ENCODE data around the gene SVEP1.

SVEP1 gene

DNA sequence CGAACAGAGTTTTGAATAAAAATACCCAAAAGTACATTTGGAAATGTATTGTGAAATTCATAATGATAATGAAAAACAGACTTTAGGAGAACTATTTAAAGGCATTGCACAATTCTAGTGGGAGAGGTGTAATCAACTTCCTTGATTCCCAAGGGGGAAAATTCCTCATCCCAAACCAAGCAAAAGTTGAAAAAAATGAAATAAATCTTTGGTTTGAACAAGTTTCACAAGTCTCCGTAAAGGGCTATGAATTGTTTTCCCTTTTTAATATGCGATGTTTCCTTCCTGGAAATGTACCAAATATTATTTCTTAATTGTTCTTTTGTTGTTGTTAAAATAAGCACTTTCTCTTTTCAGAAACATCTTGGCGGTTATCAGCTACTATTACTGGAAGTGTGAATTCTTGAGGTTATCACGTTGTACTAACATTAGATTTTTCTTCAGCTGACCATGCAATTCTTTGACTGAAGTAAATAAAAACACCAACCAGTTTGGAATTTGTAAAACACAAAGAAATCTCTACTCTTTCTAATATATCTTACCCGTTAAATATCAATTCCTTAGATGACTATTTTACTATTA is 59.3 kb downstream of the SVEP1 start:
- DNase-seq: no peak

DNA sequence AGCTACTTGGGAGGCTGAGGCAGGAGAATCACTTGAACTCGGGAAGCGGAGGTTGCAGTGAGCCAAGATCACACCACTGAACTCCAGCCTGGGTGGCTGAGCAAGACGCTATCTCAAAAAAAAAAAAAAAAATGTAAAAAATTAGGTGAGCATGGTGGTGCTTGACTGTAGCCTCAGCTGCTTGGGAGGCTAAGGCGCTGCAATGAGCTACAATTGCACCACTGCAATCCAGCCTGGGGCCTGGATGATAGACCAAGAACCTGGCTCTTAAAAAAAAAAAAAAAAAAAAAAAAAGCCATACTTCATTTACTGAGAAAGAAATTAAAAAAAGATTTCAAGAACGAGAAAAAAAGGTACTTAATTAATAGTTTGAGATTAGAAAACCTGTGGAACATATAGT is 62.1 kb downstream of the SVEP1 start:
- DNase-seq: no peak

DNA sequence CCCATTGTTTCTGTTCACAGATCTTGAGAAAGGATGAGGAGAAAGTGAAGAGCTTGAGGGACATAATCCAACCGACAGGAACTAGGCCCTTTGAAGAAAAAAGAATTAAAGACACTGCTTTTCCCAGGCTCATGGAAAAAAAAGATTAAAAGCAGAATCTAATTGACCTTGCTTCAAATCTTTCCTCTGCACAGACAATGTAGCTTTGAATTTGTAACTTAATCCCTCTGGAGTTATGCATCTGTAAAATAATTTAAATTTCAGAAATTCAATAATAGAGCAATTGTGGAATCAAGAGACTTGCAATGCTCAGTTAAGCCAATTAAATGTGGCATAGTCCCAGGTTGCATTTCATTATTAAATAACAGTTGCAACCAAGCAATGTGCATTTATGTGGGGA is 64.6 kb downstream of the SVEP1 start:
- DNase-seq: no peak

DNA sequence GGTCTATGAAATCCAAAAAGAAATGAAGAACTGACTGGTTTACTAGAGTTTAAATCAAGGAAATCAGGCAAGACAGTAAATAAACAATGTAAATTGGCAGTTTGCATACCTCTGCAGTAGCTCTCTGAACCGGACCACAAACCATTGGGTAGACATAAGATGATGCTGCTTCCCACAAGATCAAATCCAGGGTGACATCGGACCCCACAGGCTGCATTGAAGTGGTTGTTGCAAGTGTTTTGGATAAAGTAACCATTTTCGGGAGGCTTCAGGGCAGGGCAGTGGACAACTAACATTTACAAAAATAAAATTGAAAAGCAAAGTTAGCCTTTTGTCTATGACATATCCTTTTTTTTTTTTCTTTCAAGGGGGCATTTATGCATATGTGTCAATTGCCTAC is 66.7 kb downstream of the SVEP1 start:
- DNase-seq: no peak

DNA sequence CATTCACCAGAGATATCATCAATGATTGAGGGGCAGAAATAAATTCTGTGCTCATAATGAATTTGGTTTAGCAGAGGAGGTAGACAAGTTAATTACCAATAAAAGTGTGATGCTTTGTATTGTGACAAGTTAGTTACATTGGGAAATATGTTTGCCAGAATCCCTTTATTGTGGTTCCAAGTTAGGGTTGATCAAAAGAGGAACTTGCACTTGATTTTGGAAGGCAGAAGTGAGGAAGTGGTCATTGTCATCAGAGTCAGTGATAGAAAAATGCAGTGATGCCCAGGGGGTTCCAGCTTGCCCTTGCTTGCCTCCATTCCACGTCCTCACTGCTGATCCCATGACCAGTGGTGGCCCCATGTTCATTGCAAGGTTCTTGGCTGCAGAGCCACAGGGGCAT is 69.7 kb downstream of the SVEP1 start:
- DNase-seq: no peak

DNA sequence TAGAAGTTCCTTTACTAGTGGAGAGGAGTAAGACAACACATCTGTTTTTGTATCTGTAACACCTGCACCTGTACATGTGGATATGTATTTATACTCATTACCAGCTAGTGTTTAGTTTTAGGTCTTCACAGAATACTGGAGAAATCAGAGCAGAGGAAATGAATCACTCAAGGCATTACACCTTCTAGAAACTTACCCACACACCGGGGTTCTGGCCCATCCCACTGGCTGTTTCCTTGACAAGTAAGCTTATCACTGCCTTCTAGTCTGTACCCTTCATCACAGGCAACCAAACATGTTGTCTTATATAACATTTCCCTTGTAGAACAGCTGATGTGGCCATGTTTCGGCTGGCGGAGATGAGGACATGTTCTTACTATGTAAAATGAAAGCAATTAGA is 76.7 kb downstream of the SVEP1 start:
- no peak for DNase-seq

DNA sequence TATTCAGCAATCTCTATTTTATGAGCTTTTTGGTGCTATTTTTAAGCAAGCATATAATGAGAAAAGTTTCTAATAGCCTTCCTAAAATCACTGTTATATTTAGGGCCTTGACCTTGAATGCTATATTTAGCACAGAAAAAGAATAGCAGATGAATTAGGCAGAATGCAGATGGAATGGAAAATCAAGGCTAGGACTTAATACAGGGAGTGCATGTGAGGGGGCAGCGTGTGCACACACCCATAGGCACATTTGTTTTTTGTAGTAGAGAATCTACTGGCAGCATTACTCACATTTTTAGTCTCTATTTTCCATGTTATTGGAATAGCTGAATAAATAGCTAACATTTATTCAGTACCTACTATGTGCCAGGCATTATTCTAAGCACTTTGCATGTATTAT is 79.9 kb downstream of the SVEP1 start:
- no peak for DNase-seq

DNA sequence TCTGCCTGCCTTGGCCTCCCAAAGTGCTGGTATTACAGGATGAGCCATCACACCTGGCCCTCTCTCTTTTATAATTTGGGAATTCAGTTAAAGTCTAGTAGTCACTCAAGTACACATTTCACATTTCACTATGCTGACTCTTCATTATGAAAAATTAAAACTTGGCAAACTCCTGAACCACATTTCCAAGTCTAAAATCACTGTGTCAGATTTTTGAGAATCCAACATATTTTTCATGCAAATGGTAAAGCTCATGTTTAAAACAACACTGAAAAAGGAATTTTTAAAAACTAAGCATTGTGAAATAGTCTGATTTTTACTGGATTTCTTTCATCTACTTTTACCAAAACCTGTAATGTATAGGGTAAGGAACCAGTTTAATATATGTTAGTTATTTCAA is 92.3 kb downstream of the SVEP1 start:
- DNase-seq: no peak

DNA sequence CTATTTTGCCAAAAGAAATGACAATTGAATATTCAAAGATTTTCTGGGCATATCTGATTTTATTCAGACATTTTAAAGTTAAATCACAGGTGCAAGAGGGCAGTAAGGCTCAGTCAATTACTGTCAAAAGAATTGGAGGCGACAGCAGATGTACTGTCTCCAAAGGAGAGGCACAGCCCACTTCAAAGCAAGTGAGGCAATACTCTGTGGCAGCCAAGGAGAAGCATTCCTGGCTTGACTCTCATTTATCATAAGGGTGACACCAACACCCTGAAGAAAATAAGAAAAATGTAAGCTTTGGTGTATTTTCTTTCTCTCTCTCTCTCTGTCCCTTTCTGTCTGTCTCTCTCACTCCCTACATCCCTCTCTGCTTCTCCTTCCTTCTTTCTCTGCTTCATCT is 93.3 kb downstream of the SVEP1 start:
- no peak for DNase-seq

DNA sequence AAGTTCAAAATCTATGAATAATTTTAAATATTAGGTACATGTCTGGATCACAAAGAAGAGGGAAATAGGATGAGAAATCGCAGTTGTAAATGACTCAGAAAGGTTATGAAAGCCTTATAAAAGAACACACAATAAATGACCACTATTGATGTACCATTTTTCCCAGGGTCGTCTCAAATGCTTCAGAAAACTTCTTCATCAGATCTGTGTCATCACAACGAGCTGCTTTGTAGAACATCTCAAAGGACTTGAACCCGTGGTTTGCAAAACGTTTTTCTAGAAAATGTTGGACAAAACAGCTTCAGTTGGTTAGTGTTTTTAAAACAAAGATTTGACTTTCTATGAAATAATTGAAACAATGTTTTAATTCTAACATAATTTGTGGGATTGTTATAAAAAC is 100.1 kb downstream of the SVEP1 start:
- no peak for DNase-seq

DNA sequence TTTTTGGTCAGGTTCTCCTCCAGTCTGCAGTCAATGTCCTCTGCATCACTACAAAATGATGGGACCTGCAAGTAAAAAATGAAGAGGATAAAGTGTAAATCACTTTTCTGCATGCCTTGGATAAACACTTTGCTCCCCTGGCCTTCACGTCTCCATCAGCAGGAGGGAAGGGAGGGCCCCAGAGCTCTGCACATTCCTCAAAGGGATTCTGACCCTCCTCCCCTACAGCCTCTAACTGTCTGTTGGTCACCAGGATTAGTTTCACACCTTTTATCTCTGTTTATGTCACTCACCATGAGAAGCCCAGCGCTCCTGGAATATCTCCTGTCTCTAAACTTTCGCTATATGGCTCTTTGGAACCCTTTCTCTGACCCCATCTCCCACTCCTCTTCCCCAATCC is 103.3 kb downstream of the SVEP1 start:
- DNase-seq: no peak

DNA sequence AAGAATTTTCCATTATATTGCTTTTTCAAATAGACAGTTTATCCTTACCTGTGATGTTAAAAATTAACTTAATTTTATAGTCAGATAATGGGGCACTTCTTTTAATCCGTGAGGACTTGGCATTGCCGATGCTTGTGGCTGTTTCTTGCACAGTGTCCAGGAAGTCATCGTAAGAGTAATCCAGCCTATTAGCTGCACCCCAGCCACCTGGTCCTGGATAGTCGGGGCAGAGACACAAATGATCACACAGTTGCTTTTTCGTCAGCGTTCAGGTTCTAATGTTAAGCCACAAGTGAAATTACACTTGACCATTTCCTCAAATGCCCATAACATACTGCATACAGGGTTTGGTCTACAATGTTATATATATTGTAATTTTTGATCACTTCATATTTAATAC is 107.4 kb downstream of the SVEP1 start:
- DNase-seq: no peak

DNA sequence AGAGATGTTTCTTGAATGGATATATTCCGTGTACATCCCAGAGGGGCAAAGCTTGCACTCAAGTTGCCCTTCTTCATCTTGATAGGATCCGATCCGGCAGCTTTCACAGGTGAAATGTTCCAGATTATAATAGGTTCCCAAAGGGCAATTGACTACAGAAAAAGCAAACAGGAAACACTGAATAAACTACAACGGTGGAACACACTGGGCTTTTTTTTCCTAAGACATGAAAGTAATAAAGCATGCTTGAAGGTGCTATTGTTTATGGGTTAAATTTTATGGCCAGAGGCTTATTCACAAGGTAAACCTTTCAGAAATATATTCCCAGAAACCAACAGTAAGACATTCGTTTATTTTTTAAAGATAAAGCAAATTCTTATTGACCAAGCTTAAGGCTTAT is 110.6 kb downstream of the SVEP1 start:
- DNase-seq: no peak

DNA sequence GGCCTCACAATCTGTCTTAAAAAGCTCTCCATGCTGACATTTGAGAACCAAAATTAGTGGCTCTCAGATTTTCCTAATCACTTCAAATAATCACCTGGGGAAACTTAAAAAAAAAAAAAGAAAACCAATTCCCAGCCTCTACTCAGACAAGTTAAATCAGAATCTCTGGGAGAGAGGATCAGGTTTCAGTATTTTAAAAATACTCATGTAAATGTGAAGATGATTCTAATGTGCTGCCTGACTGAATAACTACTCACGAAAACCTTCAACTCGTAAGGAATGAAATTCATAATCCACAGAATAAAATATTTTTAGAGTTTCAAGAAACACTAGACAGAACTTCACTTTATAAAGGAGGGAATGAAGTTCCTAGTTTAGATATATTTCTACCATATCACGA is 114.4 kb downstream of the SVEP1 start:
- peak; percentile 6 for DNase-seq

DNA sequence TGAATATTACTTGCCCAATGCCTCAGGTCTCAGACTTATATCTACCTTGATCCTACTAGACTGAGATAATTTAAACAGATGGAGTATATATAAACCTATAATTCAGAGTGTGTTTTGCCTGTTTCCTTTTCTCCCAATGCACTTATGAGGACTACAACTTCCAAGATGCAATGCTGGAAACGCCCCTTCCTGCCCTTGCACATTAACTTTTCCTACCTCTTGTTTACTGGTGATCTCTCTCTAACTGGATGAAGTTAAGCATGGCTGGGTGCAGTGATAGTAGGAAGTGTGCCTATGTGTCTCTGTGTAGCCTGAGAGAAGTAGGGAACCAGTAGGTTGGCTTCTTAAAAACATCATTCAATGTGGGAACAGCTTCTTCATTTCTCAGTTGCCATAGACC is 115.2 kb downstream of the SVEP1 start:
- DNase-seq: no peak

DNA sequence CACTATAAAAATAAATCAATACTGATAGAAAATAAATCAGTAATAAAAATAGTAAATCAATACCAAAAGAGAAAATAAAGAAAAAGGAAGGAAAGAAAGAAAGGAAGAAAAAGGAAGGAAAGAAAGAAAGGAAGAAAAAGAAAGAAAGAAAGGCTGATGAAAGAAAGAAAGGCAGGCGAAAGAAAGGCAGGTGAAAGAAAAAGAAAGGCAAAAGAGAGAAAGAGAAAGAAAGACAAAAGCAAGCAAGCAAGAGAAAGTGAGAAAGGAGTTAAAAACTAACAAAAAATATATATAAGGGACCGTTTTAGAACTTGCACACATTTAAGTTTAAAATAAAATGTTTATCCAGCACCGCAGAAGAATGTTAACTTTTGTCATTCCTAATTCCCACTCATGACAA is 116.0 kb downstream of the SVEP1 start:
- DNase-seq: no peak

DNA sequence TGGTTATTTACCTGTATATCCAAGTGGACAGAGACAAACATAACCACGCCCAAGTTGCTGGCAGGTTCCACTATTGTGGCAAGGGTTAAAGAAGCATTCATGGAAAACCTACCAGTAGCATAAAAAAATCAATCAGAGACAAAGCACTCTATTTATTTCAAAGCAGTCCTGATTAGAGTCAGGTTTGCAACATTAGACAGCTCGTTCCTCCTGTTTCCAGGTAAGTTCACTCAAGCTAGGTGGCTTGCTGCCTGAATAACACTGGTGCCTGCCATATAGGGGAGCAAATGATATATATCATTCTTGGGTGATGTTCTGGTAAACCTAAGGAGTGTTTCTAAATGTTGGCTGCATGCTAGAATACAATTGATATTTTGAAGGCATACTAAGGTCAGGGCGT is 122.3 kb downstream of the SVEP1 start:
- no peak for DNase-seq

DNA sequence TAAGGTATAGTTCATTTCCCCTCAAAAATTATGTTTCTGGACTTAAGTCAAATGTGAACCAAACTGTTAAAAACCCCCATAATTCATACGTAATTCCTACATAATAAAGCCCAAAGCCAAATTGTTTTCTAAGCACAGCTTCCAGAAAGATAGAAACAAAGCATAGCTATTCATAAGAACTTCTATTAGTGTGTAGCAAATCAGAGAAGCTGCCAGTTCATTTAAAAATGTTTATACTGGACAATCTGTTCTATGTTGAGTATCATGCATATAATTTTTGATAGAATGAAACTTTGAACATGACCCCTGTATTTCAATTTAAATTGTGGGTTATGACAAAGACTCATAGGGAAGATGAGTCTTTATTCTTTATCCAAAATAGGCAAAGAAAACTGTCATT is 122.9 kb downstream of the SVEP1 start:
- DNase-seq: no peak

DNA sequence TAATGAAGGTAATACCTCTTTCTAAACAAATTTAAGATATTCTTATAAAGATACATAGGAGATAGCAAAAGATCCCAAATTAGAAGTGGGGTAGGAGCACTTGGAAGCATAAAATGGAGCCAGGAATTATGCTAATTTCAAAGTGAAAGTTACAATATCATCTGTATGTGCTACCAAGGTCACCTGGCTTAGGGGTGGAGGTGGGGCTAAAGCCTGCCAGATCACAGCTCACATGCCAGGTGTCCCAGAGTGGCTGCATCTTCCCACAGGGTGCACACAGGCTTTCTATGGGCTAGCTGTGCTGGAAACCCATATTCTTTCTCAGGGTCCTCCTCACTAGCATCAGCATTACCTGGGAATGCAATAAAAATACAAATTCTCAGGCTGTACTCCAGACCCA is 123.7 kb downstream of the SVEP1 start:
- DNase-seq: no peak

DNA sequence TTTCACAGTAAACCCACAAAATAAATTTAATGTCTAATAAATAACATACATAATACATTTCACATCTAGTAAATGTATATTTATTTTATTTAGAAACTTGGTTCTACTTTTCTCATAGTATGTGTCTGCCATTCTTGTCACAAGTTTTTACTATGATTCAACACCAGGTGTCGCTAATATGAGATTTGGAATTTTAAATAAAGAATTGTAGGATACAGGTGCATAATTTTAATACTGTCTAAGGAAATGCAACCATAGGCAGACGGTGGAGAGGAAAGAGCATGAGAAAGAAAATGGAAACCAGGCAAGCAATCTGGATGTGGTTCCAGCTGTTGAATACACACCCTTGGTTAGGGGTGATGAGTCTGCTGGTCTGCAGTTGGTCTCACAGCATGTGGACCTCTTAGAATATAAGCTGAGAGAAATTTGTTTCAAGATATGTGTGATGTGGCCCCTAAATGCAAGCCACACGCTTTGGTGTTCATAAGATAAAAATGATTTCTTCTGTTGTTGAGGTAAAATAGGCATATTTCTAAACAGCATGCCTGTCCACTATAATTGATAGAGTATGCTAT is 127.2 kb downstream of the SVEP1 start:
- no peak for DNase-seq

DNA sequence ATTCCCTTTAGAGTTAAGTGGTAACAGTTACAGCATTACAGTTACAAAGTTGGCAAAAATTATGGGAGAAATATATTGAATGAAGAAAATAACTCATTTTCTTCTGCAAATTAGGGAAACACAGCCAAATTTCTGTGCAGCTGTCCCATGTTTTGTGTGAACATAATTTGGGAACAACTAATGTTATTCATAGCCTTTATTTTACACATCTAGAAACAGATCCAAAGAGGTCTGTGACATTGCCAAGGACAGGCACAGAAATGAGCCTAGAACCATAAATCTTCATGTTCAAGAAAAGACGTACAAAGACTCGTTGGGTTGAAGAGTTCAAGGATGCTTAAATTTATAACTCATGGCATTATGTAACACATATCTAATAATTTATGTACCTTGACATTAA is 127.8 kb downstream of the SVEP1 start:
- no peak for DNase-seq

DNA sequence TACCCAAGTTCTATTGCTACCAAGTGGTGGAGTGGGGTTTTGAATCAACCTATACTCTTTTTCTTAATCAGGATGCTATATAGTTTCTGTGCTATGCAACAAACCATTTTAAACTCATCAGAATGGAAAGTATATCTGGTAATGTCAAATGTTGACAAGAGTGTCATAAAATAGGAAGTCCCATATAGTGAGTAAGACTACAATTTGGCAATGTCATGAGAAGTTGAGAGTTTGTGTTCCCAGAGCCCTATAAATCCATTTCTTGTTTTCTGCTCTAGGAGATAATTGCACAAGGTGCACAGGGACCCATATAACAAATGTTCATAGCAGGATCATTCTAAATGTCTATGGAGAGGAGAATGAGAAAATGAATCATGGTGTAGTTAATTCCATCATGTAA is 132.1 kb downstream of the SVEP1 start:
- DNase-seq: no peak

DNA sequence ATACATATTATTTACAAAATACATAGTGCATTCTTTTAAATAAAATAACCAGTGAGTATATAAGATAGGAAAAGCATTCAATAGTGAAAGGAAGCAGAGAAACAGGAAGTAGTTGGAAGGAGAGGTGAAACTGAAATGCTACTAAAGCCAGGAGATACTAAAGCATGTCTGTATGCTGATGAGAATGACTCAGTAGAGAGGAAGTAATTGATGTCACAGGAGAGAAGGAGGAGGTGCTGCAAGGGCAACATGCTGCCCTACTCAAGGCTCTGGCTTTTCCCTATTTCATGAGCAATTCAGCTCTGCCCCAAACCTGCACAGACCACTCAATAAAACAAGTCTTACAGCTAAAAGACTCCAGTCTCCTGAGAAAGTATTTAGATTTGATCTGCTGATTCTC is 133.4 kb downstream of the SVEP1 start:
- no peak for DNase-seq

DNA sequence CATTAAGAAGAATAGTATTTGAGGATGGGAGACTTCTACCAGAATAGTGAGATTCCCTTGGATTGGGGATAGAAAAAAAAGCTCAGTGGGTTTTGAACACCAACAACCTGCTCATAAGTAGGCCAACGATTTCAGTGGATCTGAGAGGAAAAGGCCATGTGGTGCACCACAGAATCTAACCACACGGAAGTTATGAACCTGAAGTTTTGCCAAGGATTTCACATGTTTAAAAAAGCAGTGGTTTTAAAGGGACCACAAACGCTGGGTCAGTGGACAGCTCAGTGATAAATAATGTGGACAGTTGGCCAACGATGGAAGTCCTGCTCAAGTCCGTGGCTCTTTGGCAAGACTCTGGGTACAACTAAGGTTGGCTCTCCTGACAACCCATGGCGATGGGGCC is 134.6 kb downstream of the SVEP1 start:
- DNase-seq: no peak

DNA sequence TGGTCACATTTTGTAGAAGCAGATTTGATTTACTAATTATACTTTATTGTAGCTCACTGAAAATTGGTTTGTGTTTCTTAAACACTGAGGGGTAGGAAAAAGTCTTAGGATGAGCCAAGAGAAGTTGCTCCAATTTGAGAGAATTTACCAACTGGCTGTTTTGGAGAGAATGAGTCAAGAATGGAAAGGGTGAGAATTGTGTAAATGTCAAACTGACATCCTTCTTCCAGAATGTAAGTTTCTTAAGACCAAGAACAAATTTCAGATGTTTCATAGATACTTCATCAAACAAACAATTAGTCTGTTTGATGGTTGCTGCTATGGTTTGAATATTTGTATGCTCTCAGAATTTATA is 135.7 kb downstream of the SVEP1 start:
- no peak for DNase-seq

Measured in NCI-H2171 (cell line).